Neural crest cell (in vitro differentiated cells): ENCODE results near the gene KCTD5. TPM values are rescaled to one million over a fixed set of nuclear protein-coding genes. Genes with fewer than 3 reads are reported as not detected.
A peak's percentile ranks its signal among the peaks of the same experiment; 100 is the strongest.
"Not testable (repeated sequence)": the region's sequence is repeated elsewhere in the genome, so short reads cannot be mapped to it uniquely, and the experiment has no call there.

Experiments
- DNase-seq: peaks from one replicate; pipeline ENCODE4 v3.0.0; 2021; ENCODE audit warnings: low read depth, mixed read lengths, low spot score
- H3K27ac Mint-ChIP-seq: one replicate; pipeline ENCODE4 v1.8.0; 2021; ENCODE audit warnings: mild to moderate bottlenecking, mixed read lengths; ENCODE audit not compliant: unreplicated experiment
- H3K27me3 Mint-ChIP-seq: 2 replicates; pipeline ENCODE4 v1.8.0; 2021; ENCODE audit warnings: low read depth, mild to moderate bottlenecking, mixed read lengths
- H3K36me3 Mint-ChIP-seq: 2 replicates; pipeline ENCODE4 v1.8.0; 2021; ENCODE audit warnings: low read depth, mild to moderate bottlenecking, mixed read lengths
- H3K4me1 Mint-ChIP-seq: 2 replicates; pipeline ENCODE4 v1.8.0; 2021; ENCODE audit warnings: mixed read lengths
- H3K4me3 Mint-ChIP-seq: one replicate; pipeline ENCODE4 v1.8.0; 2021; ENCODE audit warnings: mild to moderate bottlenecking, mixed read lengths
- H3K9me3 Mint-ChIP-seq: 2 replicates; pipeline ENCODE4 v1.8.0; 2021; ENCODE audit warnings: mixed read lengths
- total RNA-seq: library from RNA; stranded (reverse); gene quantifications from 2 replicates; pipeline ENCODE4 v1.2.1, GENCODE V29; 2021
- TF ChIP-seq, protein P1 (sequence below): fragments of 200-600 bp; sonication (generic); conservative IDR thresholded peaks from 2 replicates; pipeline ENCODE4 v1.5.0; 2021; ENCODE audit warnings: antibody characterized with exemption, mild to moderate bottlenecking

Gene KCTD5
- total RNA-seq, 1 donor from 2014 or later: 27.7 TPM

DNA sequence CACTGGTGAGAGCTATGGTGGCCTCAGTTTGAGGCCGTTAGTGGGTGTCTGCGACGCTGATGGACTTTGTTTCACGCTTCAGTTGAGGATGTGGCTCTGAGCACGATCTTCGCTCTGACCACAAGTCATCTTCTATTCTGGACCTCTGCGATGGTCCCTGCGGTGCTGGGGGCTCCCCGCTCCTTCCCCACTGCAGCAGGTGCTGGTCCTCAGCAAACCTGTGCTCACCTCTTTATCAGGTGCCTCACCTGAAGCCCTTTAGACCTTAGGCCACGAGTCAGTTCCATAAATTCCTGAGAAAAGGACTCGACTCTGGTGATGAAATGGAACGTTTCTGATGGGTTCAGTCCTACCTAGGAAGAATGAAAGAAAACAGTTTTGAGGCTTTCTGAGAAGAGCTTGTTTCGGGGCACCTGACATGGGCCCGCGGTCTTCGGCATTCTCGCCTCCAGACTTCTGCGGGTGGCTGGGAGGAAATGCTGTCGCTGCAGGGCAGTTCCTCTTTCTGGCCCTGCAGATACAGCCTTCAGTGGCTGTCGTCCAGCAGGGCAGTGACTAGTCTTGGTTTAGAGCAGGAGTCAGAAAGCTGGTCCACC, 4.7 kb downstream of the KCTD5 start:
- H3K36me3 Mint-ChIP-seq: no peaks in the 10 kb centered on the region
- TF ChIP-seq, protein P1, sequence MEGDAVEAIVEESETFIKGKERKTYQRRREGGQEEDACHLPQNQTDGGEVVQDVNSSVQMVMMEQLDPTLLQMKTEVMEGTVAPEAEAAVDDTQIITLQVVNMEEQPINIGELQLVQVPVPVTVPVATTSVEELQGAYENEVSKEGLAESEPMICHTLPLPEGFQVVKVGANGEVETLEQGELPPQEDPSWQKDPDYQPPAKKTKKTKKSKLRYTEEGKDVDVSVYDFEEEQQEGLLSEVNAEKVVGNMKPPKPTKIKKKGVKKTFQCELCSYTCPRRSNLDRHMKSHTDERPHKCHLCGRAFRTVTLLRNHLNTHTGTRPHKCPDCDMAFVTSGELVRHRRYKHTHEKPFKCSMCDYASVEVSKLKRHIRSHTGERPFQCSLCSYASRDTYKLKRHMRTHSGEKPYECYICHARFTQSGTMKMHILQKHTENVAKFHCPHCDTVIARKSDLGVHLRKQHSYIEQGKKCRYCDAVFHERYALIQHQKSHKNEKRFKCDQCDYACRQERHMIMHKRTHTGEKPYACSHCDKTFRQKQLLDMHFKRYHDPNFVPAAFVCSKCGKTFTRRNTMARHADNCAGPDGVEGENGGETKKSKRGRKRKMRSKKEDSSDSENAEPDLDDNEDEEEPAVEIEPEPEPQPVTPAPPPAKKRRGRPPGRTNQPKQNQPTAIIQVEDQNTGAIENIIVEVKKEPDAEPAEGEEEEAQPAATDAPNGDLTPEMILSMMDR: no peak
- H3K4me3 Mint-ChIP-seq: peak overlapping the region; percentile 31
- peaks cover 3% of the 10 kb centered on the region for H3K4me1 Mint-ChIP-seq
- H3K9me3 Mint-ChIP-seq: no peaks in the 10 kb centered on the region
- H3K27ac Mint-ChIP-seq: no peak overlapping the region
- H3K27me3 Mint-ChIP-seq: no peaks in the 10 kb centered on the region
- DNase-seq: no peak

DNA sequence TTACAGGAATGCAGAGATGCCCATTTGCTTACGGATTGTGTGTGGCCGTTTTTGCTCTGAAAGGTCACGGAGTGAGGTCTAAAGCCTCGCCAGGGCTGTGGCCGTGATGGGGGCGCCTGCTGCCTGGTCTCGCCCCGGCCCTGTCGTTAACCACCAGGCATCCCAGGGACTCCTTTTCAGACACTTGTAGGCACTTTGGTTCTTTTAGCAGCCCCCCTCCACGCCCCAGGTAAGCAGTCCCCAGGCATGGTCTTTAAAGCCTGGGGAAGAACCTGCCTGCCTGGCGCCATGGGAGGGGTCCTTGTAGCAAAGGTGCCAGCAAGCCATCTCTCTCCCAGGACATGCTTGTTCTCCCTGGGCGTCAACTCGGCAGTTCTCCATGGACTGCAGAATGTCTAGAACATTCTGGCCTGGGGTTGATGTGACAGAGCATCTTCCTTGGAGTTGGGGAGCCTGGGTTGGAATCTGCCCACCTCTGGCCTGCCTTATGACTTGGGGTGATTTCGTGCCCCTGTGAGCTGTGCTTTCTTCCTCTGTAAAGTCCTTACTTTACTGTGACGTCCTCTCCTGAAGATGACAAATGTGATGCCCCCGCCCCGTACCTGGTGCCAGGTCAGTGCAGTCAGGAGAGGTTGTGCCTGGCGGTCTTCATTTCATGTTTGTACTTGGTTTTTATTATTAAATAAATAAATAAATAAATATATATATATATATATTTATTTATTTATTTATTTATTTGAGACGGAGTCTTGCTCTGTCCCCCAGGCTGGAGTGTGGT, 5.4 kb downstream of the KCTD5 start:
- Mint-ChIP-seq H3K36me3 (no peaks in the 10 kb centered on the region), H3K4me1 (no peaks in the 10 kb centered on the region), H3K4me3 (peak overlapping the region; percentile 38), H3K27me3 (no peaks in the 10 kb centered on the region), H3K9me3 (no peaks in the 10 kb centered on the region), H3K27ac (no peak overlapping the region)
- TF ChIP-seq, protein P1: no peak
- no peak for DNase-seq

DNA sequence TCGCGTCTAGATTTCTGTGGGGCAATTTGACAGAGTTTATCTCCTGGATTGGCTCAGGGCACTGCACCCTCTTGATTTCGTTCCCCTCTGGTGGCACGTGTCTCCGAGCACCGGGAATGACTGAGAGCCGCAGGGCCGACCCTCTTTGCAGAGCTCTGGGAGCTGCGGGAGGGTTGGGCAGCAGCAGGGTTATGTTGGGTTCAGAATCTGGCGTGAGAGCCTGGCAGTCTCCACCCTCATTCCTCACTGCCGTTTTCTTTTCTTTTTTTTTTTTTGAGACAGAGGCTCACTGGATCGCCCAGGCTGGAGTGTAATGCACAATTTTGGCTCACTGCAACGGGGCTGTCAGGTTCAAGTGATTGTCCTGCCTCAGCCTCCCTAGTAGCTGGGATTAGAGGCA, 7.1 kb downstream of the KCTD5 start:
- H3K9me3 Mint-ChIP-seq, H3K27me3 Mint-ChIP-seq, H3K4me1 Mint-ChIP-seq, H3K4me3 Mint-ChIP-seq, H3K27ac Mint-ChIP-seq, H3K36me3 Mint-ChIP-seq, DNase-seq: not testable (repeated sequence)

DNA sequence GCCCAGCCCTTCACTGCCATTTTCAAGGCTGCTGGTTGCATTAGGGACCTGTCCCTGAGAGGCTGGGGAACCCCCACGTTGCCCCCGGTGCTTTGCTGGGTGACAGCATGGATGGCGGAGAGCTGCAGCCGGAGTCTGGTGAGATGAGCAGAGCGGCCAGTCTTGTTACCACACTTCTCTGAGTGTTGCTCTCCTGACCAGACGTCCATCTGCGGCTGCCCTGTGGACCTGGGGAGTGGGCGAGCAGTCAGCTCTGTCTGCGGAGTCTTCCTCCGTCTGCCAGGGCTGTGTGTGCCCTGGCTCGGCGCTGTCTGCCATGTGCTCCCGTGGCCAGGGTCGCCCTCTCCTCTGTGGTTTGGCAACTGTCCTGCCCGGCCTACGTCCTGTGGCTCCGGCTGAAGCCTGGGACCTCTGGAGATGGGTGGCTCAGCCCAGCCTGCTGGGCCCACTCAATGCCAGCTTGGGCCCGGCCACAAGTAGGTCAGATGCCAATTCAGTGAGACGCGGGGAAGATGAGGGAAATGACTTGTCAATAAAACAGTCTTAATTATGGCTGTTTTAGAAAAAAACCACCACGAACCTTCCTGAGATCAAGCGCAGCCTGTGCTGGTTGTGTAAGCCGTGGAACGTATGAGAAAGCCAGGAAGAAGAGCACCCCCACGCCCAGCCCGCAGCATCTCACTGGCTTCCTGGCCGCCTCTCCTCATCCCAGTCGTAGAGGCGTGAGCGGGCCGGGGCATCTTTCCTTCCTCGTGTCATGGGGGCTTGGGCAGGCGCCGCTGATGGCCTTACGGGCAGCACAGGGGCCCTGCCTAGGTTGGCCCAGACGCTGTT, 7.9 kb downstream of the KCTD5 start:
- Mint-ChIP-seq H3K4me3 (no peak overlapping the region), H3K27me3 (no peaks in the 10 kb centered on the region), H3K4me1 (peaks cover 4% of the 10 kb centered on the region), H3K36me3 (no peaks in the 10 kb centered on the region), H3K9me3 (no peaks in the 10 kb centered on the region), H3K27ac (no peak overlapping the region)
- TF ChIP-seq, protein P1: no peak
- DNase-seq: no peak

DNA sequence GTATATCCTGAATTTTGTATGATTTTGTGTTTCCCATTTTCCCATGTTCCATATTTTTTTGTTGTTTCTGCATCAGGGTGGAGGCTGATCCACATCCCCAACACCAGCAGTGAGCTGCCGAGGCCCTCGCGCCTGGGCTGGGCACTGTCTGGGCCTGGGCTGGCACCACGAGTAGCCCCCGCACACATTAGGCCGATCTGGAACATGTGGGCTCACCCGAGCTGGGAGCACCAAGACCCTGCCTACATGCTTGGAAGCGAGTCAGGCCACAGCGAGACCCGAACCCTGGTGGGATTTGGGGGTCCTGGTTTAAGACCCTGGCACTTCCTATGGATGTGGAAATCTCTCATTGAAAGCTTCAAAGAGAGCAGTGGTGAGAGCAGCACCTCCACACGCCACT, 8.5 kb downstream of the KCTD5 start:
- Mint-ChIP-seq H3K36me3 (no peaks in the 10 kb centered on the region), H3K4me3 (no peak overlapping the region), H3K4me1 (peaks cover 4% of the 10 kb centered on the region), H3K27me3 (no peaks in the 10 kb centered on the region), H3K9me3 (no peaks in the 10 kb centered on the region), H3K27ac (no peak overlapping the region)
- TF ChIP-seq, protein P1: no peak
- DNase-seq: no peak
